Esophagus (tissue), 2 donors: Measurements from ENCODE around the gene CEACAM1. TPM values are rescaled to one million over a fixed set of nuclear protein-coding genes. Genes with fewer than 3 reads are reported as not detected.
"Not testable (repeated sequence)": the region's sequence is repeated elsewhere in the genome, so short reads cannot be mapped to it uniquely, and the experiment has no call there.

Experiments used
- H3K27ac ChIP-seq, 2 donors: one replicate each; pipeline ENCODE4 v1.5.1; 2013; ENCODE audit warnings: low read depth in 2 of 2, mild to moderate bottlenecking in 2 of 2, inconsistent platforms in 1 of 2, low read length in 1 of 2, moderate library complexity in 1 of 2
- H3K27me3 ChIP-seq, 2 donors: one replicate each; pipeline ENCODE4 v1.6.1; 2013; ENCODE audit warnings: low read length in 2 of 2, control low read depth in 1 of 2, mild to moderate bottlenecking in 1 of 2; ENCODE audit not compliant: insufficient read depth in 2 of 2, control insufficient read depth in 1 of 2
- H3K36me3 ChIP-seq, 2 donors: one replicate each; pipeline ENCODE4 v1.6.1; 2013; ENCODE audit warnings: low read length in 1 of 2; ENCODE audit not compliant: control insufficient read depth in 2 of 2, insufficient read depth in 2 of 2
- H3K4me1 ChIP-seq, 2 donors: one replicate each; pipeline ENCODE4 v1.6.1; 2013; ENCODE audit warnings: low read length in 1 of 2; ENCODE audit not compliant: control insufficient read depth in 2 of 2, insufficient read depth in 2 of 2
- H3K4me3 ChIP-seq, 2 donors: one replicate each; pipeline ENCODE4 v1.5.1; 2013; ENCODE audit warnings: low read length in 2 of 2, mild to moderate bottlenecking in 2 of 2, low read depth in 1 of 2, moderate library complexity in 1 of 2
- H3K9me3 ChIP-seq, 2 donors: one replicate each; pipeline ENCODE4 v1.6.1; 2013; ENCODE audit warnings: mild to moderate bottlenecking in 2 of 2, low read depth in 1 of 2, low read length in 1 of 2, moderate library complexity in 1 of 2; ENCODE audit not compliant: control insufficient read depth in 2 of 2, insufficient read depth in 1 of 2
- WGBS, 2 donors: extraction: QIAGEN DNeasy Blood & Tissue Kit; methylation state at CpG; one replicate each; pipeline ENCODE4 v1.1.7; 2013; 5-methylcytosine and 5-hydroxymethylcytosine counted together
- polyA plus RNA-seq, 2 donors: library from polyadenylated mRNA; stranded (reverse); fragments of 200-250 nt; gene quantifications; one replicate each; pipeline ENCODE4 v1.2.3, GENCODE V29; 2013
- donor health status: healthy with polysubstance abuse.
- donor health status: Bipolar disorder and iron deficiency.

The CEACAM1 gene
- polyA plus RNA-seq, 2 donors = 38.8 to 68.9 TPM

GRCh38 chr19:42516771-42517170, 11.5 kb downstream of the CEACAM1 start:
- peaks cover 0 to 3% of the 10 kb centered on the region in 2 donors for H3K36me3 ChIP-seq
- no peaks in the 10 kb centered on the region for H3K27me3 ChIP-seq
- H3K9me3 ChIP-seq = no peaks in the 10 kb centered on the region
- no peak overlapping the region for H3K4me3 ChIP-seq
- no peaks in the 10 kb centered on the region for H3K4me1 ChIP-seq
- H3K27ac ChIP-seq = no peak overlapping the region
- 92 to 93% methylated on average over 2 of the region's 2 CpGs for WGBS, 2 donors

GRCh38 chr19:42515241-42515832, 12.9 kb downstream of the CEACAM1 start:
- Histone ChIP-seq H3K27me3 (no peaks in the 10 kb centered on the region), H3K4me1 (no peaks in the 10 kb centered on the region), H3K36me3 (peaks cover 0 to 3% of the 10 kb centered on the region in 2 donors), H3K9me3 (no peaks in the 10 kb centered on the region), H3K4me3 (no peak overlapping the region), H3K27ac (no peak overlapping the region)
- WGBS, 2 donors = 85 to 90% methylated on average over 7 of the region's 7 CpGs

- Histone ChIP-seq H3K27me3 (no peaks in the 10 kb centered on the region), H3K4me1 (no peaks in the 10 kb centered on the region)
- 79 to 93% methylated on average over 1 of the region's 1 CpG for WGBS, 2 donors
Observed at GRCh38 chr19:42514449-42514848, 13.8 kb downstream of the CEACAM1 start.

GRCh38 chr19:42512743-42513304, 15.5 kb downstream of the CEACAM1 start:
- Histone ChIP-seq H3K4me1 (no peaks in the 10 kb centered on the region), H3K27ac (no peak overlapping the region), H3K4me3 (no peak overlapping the region), H3K27me3 (no peaks in the 10 kb centered on the region), H3K36me3 (peaks cover 0 to 3% of the 10 kb centered on the region in 2 donors), H3K9me3 (no peaks in the 10 kb centered on the region)
- 80 to 88% methylated on average over 10 of the region's 10 CpGs for WGBS, 2 donors

More at GRCh38 chr19:42514449-42514848, 13.8 kb downstream of the CEACAM1 start:
- Histone ChIP-seq H3K4me3 (no peak overlapping the region), H3K9me3 (no peaks in the 10 kb centered on the region), H3K27ac (no peak overlapping the region), H3K36me3 (no peaks in the 10 kb centered on the region)

GRCh38 chr19:42512130-42512636, 16.1 kb downstream of the CEACAM1 start:
- no peaks in the 10 kb centered on the region for H3K4me1 ChIP-seq
- no peak overlapping the region for H3K27ac ChIP-seq
- H3K36me3 ChIP-seq = peaks cover 0 to 3% of the 10 kb centered on the region in 2 donors
- H3K9me3 ChIP-seq = no peaks in the 10 kb centered on the region
- H3K27me3 ChIP-seq = no peaks in the 10 kb centered on the region
- no peak overlapping the region for H3K4me3 ChIP-seq
- WGBS, 2 donors = 90 to 92% methylated on average over 5 of the region's 5 CpGs

- H3K4me1 ChIP-seq = no peaks in the 10 kb centered on the region
Observed at GRCh38 chr19:42511340-42511739, 16.9 kb downstream of the CEACAM1 start.

GRCh38 chr19:42508892-42509444, 19.3 kb downstream of the CEACAM1 start:
- no peaks in the 10 kb centered on the region for H3K9me3 ChIP-seq
- H3K4me1 ChIP-seq = no peaks in the 10 kb centered on the region
- no peak overlapping the region for H3K27ac ChIP-seq
- peaks cover 0 to 3% of the 10 kb centered on the region in 2 donors for H3K36me3 ChIP-seq
- no peak overlapping the region for H3K4me3 ChIP-seq
- H3K27me3 ChIP-seq = no peaks in the 10 kb centered on the region

More at GRCh38 chr19:42511340-42511739, 16.9 kb downstream of the CEACAM1 start:
- H3K9me3 ChIP-seq = no peaks in the 10 kb centered on the region
- 88 to 92% methylated on average over 4 of the region's 4 CpGs for WGBS, 2 donors
- H3K27me3 ChIP-seq = no peaks in the 10 kb centered on the region
- H3K27ac ChIP-seq = no peak overlapping the region
- no peak overlapping the region for H3K4me3 ChIP-seq
- H3K36me3 ChIP-seq = peaks cover 0 to 3% of the 10 kb centered on the region in 2 donors

- H3K4me1 ChIP-seq = no peaks in the 10 kb centered on the region
- 81 to 98% methylated on average over 1 of the region's 1 CpG for WGBS, 2 donors
- no peak overlapping the region for H3K27ac ChIP-seq
- peaks cover 0 to 3% of the 10 kb centered on the region in 2 donors for H3K36me3 ChIP-seq
- no peaks in the 10 kb centered on the region for H3K27me3 ChIP-seq
- H3K4me3 ChIP-seq = no peak overlapping the region
- no peaks in the 10 kb centered on the region for H3K9me3 ChIP-seq
Observed at GRCh38 chr19:42505066-42505465, 23.2 kb downstream of the CEACAM1 start.

GRCh38 chr19:42501733-42502132, 26.5 kb downstream of the CEACAM1 start:
- H3K27ac ChIP-seq = no peak overlapping the region
- no peaks in the 10 kb centered on the region for H3K4me1 ChIP-seq
- 71 to 73% methylated on average over 1 of the region's 1 CpG for WGBS, 2 donors
- no peaks in the 10 kb centered on the region for H3K27me3 ChIP-seq
- no peaks in the 10 kb centered on the region for H3K9me3 ChIP-seq
- no peaks in the 10 kb centered on the region for H3K36me3 ChIP-seq
- no peak overlapping the region for H3K4me3 ChIP-seq

- not testable (repeated sequence) for H3K36me3 ChIP-seq, H3K4me1 ChIP-seq, H3K27me3 ChIP-seq, H3K27ac ChIP-seq, H3K4me3 ChIP-seq, H3K9me3 ChIP-seq
- 95 to 97% methylated on average over 3 of the region's 3 CpGs for WGBS, 2 donors
Observed at GRCh38 chr19:42501243-42501642, 27.0 kb downstream of the CEACAM1 start.
